ENCODE measurements around the gene RASSF5. TPM values are rescaled to one million over a fixed set of nuclear protein-coding genes. Genes with fewer than 3 reads are reported as not detected.

RASSF5 gene
- total RNA-seq, 2 donors from 2014 or later = 0.20 to 0.26 TPM

DNA sequence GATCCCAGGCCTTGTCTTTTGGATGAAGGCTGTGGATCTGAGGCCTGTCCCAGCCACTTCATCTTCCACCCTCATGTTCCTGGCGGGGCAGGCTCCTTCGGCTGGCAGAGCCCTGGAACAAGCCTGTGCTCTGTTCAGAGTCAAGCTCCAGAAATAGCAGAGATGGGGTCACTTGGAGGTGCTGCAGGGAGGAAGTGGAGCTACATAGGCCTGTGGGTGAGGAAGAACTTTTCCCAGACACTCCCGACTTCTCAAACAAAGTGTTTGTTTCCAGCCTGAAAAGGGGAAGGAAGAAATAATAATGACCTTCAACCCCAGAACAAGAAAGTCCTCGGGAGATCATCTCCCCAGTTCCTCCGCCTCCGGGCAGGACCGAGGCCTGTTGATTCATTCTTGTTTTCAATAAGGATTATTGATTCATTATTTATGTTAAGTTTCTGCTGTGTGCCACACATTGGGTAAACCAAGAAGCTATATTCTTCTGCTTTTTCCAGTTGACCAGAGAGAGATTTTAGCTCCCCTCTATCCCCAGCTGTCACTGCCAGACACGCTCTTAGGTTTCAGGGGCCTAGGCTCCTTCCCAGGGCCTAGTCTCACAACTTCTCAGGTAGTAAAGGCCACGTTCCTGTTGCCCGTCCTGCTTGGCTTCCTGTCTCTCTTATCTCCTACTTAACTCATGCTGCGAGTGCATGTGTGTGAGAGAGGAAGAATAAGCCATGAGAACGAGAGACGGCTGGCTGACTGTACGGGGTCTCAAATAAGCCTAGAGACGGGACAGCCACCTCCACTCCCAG lies 20.1 kb upstream of the RASSF5 start:
- Histone ChIP-seq H3K4me3 (ENCODE audit: low read length) (no peak overlapping the region), H3K9me3 (ENCODE audit: control insufficient read depth, low read length) (no peaks in the 10 kb centered on the region), H3K27ac (ENCODE audit: low read depth, low read length) (no peak overlapping the region), H3K4me1 (ENCODE audit: control insufficient read depth, insufficient read depth, low read length) (no peaks in the 10 kb centered on the region), H3K9ac (ENCODE audit: extremely low read depth, low read length, poor library complexity, severe bottlenecking) (no peak overlapping the region), H3K36me3 (ENCODE audit: control insufficient read depth, insufficient read depth, low read length) (no peaks in the 10 kb centered on the region), H3K27me3 (ENCODE audit: control insufficient read depth, insufficient read depth, low read length, poor library complexity, severe bottlenecking) (no peaks in the 10 kb centered on the region)
- DNase-seq = no peak
- no peak overlapping the region for H3K4me3 Mint-ChIP-seq
- H3K4me1 Mint-ChIP-seq = peaks cover 7% of the 10 kb centered on the region
- H3K36me3 Mint-ChIP-seq (ENCODE audit: low read depth) = peaks cover 9% of the 10 kb centered on the region
- WGBS, 2 experiments (ENCODE audit: insufficient coverage in 1 of 2, insufficient read length in 1 of 2) = 85 to 94% methylated on average over 3 to 15 of the region's 15 CpGs
- peak overlapping the region; percentile 55 for H3K27ac Mint-ChIP-seq
- H3K9me3 Mint-ChIP-seq = no peaks in the 10 kb centered on the region
- TF ChIP-seq, protein P1, sequence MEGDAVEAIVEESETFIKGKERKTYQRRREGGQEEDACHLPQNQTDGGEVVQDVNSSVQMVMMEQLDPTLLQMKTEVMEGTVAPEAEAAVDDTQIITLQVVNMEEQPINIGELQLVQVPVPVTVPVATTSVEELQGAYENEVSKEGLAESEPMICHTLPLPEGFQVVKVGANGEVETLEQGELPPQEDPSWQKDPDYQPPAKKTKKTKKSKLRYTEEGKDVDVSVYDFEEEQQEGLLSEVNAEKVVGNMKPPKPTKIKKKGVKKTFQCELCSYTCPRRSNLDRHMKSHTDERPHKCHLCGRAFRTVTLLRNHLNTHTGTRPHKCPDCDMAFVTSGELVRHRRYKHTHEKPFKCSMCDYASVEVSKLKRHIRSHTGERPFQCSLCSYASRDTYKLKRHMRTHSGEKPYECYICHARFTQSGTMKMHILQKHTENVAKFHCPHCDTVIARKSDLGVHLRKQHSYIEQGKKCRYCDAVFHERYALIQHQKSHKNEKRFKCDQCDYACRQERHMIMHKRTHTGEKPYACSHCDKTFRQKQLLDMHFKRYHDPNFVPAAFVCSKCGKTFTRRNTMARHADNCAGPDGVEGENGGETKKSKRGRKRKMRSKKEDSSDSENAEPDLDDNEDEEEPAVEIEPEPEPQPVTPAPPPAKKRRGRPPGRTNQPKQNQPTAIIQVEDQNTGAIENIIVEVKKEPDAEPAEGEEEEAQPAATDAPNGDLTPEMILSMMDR (conservative IDR thresholded peaks at IDR 0.05) = no peak
- no peaks in the 10 kb centered on the region for H3K27me3 Mint-ChIP-seq (ENCODE audit: insufficient read depth)

DNA sequence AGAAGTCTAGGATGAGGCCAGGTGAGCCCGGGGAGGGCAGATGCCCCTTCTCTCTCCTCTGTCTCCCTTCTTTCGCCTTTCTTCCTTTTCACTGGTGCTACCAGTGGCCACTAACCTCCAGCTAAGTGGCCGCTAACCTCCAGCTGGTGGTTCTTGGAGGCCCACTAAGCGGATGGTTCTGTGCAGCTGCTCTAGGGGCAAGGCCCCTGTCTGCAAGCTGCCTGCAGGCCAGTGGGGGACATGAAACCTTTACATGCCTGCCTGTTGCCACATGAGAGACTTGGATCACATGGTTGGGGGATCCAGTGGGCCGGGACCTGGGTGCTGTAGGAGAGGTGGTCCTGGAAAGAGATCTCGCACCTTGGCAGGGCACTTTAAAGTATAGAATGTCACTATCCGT lies 19.4 kb upstream of the RASSF5 start:
- no peak overlapping the region for H3K4me3 ChIP-seq (ENCODE audit: low read length)
- DNase-seq = no peak
- TF ChIP-seq, protein P1 (conservative IDR thresholded peaks at IDR 0.05) = no peak
- no peak overlapping the region for H3K9ac ChIP-seq (ENCODE audit: extremely low read depth, low read length, poor library complexity, severe bottlenecking)
- H3K9me3 ChIP-seq (ENCODE audit: control insufficient read depth, low read length) = no peaks in the 10 kb centered on the region
- no peaks in the 10 kb centered on the region for H3K4me1 ChIP-seq (ENCODE audit: control insufficient read depth, insufficient read depth, low read length)
- WGBS, 2 experiments (ENCODE audit: insufficient coverage in 1 of 2, insufficient read length in 1 of 2) = 86 to 90% methylated on average over 5 to 7 of the region's 7 CpGs
- H3K27ac Mint-ChIP-seq = no peak overlapping the region
- no peak overlapping the region for H3K27ac ChIP-seq (ENCODE audit: low read depth, low read length)
- peaks cover 14% of the 10 kb centered on the region for H3K36me3 Mint-ChIP-seq (ENCODE audit: low read depth)
- no peaks in the 10 kb centered on the region for H3K27me3 Mint-ChIP-seq (ENCODE audit: insufficient read depth)
- no peaks in the 10 kb centered on the region for H3K27me3 ChIP-seq (ENCODE audit: control insufficient read depth, insufficient read depth, low read length, poor library complexity, severe bottlenecking)
- H3K9me3 Mint-ChIP-seq = no peaks in the 10 kb centered on the region
- H3K4me3 Mint-ChIP-seq = no peak overlapping the region
- H3K36me3 ChIP-seq (ENCODE audit: control insufficient read depth, insufficient read depth, low read length) = no peaks in the 10 kb centered on the region
- H3K4me1 Mint-ChIP-seq = peaks cover 7% of the 10 kb centered on the region

- Histone ChIP-seq H3K4me1 (ENCODE audit: control insufficient read depth, insufficient read depth, low read length) (no peaks in the 10 kb centered on the region), H3K4me3 (ENCODE audit: low read length) (no peak overlapping the region), H3K9me3 (ENCODE audit: control insufficient read depth, low read length) (no peaks in the 10 kb centered on the region), H3K36me3 (ENCODE audit: control insufficient read depth, insufficient read depth, low read length) (no peaks in the 10 kb centered on the region), H3K27ac (ENCODE audit: low read depth, low read length) (no peak overlapping the region), H3K9ac (ENCODE audit: extremely low read depth, low read length, poor library complexity, severe bottlenecking) (no peak overlapping the region), H3K27me3 (ENCODE audit: control insufficient read depth, insufficient read depth, low read length, poor library complexity, severe bottlenecking) (no peaks in the 10 kb centered on the region)
- DNase-seq = no peak
- Mint-ChIP-seq H3K4me3 (no peak overlapping the region), H3K27me3 (ENCODE audit: insufficient read depth) (no peaks in the 10 kb centered on the region), H3K27ac (no peak overlapping the region), H3K9me3 (no peaks in the 10 kb centered on the region), H3K4me1 (peaks cover 7% of the 10 kb centered on the region), H3K36me3 (ENCODE audit: low read depth) (peaks cover 16% of the 10 kb centered on the region)
- WGBS, 2 experiments (ENCODE audit: insufficient coverage in 1 of 2, insufficient read length in 1 of 2) = 90 to 100% methylated on average over 1 to 2 of the region's 3 CpGs
- TF ChIP-seq, protein P1 (conservative IDR thresholded peaks at IDR 0.05) = no peak
Observed at GRCh38 chr1:206488466-206488865, 18.9 kb upstream of the RASSF5 start.
